GM12878 (cell line): ENCODE data around the gene TIPARP.

Source experiments
- BACH1 ChIP-seq: fragments of 450-650 bp; IDR thresholded peaks from 2 replicates; pipeline ENCODE4 v1.6.1; 2017; ENCODE audit warnings: mild to moderate bottlenecking, borderline replicate concordance
- CTCF ChIP-seq, 3 experiments: IDR thresholded peaks in 2 of 3; conservative IDR thresholded peaks in 1 of 3; 2 replicates each; pipeline ENCODE4 v1.5.1; 2011; ENCODE audit warnings: low read depth in 3 of 3, low read length in 3 of 3, mild to moderate bottlenecking in 3 of 3, control low read depth in 2 of 3, moderate library complexity in 2 of 3, inconsistent platforms in 1 of 3, mixed read lengths in 1 of 3; ENCODE audit not compliant: control insufficient read depth in 2 of 3, insufficient read depth in 1 of 3; ENCODE audit errors: extremely low read depth in 1 of 3
- E2F4 ChIP-seq: IDR thresholded peaks from 2 replicates; pipeline ENCODE4 v1.6.1; 2012; ENCODE audit warnings: low read depth, low read length, improper control_type of control experiment
- EGR1 ChIP-seq, 2 experiments: IDR thresholded peaks; 1 replicate in 1 of 2; 2 replicates in 1 of 2; pipeline ENCODE4 v1.6.1; 2011 to 2012; ENCODE audit warnings: low read depth in 2 of 2, low read length in 2 of 2, borderline replicate concordance in 1 of 2, mild to moderate bottlenecking in 1 of 2, moderate library complexity in 1 of 2
- NFYB ChIP-seq: IDR thresholded peaks from 2 replicates; pipeline ENCODE4 v1.6.1; 2011; ENCODE audit warnings: low read depth, mild to moderate bottlenecking, low read length, improper control_type of control experiment, moderate library complexity; ENCODE audit not compliant: insufficient read depth
- RAD51 ChIP-seq: fragments of 450-650 bp; IDR thresholded peaks from 2 replicates; pipeline ENCODE4 v1.6.1; 2016; ENCODE audit warnings: moderate library complexity, mild to moderate bottlenecking, inconsistent platforms
- RELA ChIP-seq: fragments of 450-650 bp; IDR thresholded peaks from 2 replicates; pipeline ENCODE4 v1.8.0; 2014; ENCODE audit warnings: borderline replicate concordance; ENCODE audit not compliant: partially characterized antibody

- TF ChIP-seq RELA (no peak), BACH1 (no peak), E2F4 (no peak), CTCF (IDR thresholded peaks at IDR 0.05 in 2 of 3, conservative IDR thresholded peaks at IDR 0.05 in 1 of 3; ENCODE audit: control insufficient read depth in 2 of 3, extremely low read depth in 1 of 3, insufficient read depth in 1 of 3, low read depth in 3 of 3, low read length in 3 of 3) (no peak), EGR1 (IDR thresholded peaks at IDR 0.05; ENCODE audit: borderline replicate concordance in 1 of 2, low read depth in 2 of 2, low read length in 2 of 2) (no peak), NFYB (no peak), RAD51 (no peak)
Observed at GRCh38 chr3:156657440-156657839, 16.9 kb upstream of the TIPARP start.
